Measurements from ENCODE around the gene IP6K1.
"Not testable (repeated sequence)": the region's sequence is repeated elsewhere in the genome, so short reads cannot be mapped to it uniquely, and the experiment has no call there.

IP6K1 gene

GRCh38 chr3:49786357-49787181 is at the start of gene IP6K1:
IP6K1 (minus strand) TSS chr3:49786542; CDS start chr3:49748040, 38,502 bp downstream.
- peak; percentile 98 for DNase-seq

- no peak for DNase-seq
These were observed 45.0 kb upstream of the IP6K1 start for GRCh38 chr3:49831341-49831740.

GRCh38 chr3:49826016-49826415 is 39.7 kb upstream of the IP6K1 start:
- no peak for DNase-seq

- not testable (repeated sequence) for DNase-seq
These were observed 36.8 kb upstream of the IP6K1 start for GRCh38 chr3:49823131-49823530.

- DNase-seq = peak; percentile 45
These were observed 27.3 kb upstream of the IP6K1 start, which contains the start of gene UBA7 for GRCh38 chr3:49813497-49814174. UBA7 (minus strand) TSS chr3:49813953; CDS start chr3:49813787, 166 bp downstream.

- DNase-seq = no peak
These were observed 26.7 kb upstream of the IP6K1 start for GRCh38 chr3:49812916-49813496.

- no peak for DNase-seq
These were observed 21.2 kb upstream of the IP6K1 start for GRCh38 chr3:49807431-49808114.

- DNase-seq = no peak
These were observed 20.5 kb upstream of the IP6K1 start for GRCh38 chr3:49806850-49807249.

- no peak for DNase-seq
These were observed 19.8 kb upstream of the IP6K1 start for GRCh38 chr3:49805897-49806701.

- DNase-seq = no peak
These were observed 19.0 kb upstream of the IP6K1 start for GRCh38 chr3:49805367-49805782.

- no peak for DNase-seq
These were observed 18.0 kb upstream of the IP6K1 start for GRCh38 chr3:49804141-49805041.

- DNase-seq = peak; percentile 62
These were observed 17.3 kb upstream of the IP6K1 start for GRCh38 chr3:49803465-49804140.

- DNase-seq = peak; percentile 87
These were observed 16.6 kb upstream of the IP6K1 start, which contains the start of gene INKA1 for GRCh38 chr3:49802719-49803464. INKA1 (plus strand) TSS chr3:49803261; CDS start chr3:49803393, 132 bp downstream.

- DNase-seq = no peak
These were observed 14.8 kb upstream of the IP6K1 start for GRCh38 chr3:49801160-49801559.

- no peak for DNase-seq
These were observed 13.4 kb upstream of the IP6K1 start, which contains the start of gene CDHR4 for GRCh38 chr3:49799761-49800160. CDHR4 (minus strand) TSS chr3:49799873; CDS start chr3:49799812, 61 bp downstream.

GRCh38 chr3:49799105-49799504 is 12.8 kb upstream of the IP6K1 start:
- no peak for DNase-seq

- no peak for DNase-seq
These were observed 8.9 kb upstream of the IP6K1 start for GRCh38 chr3:49794926-49795905.

GRCh38 chr3:49794431-49794830 is 8.1 kb upstream of the IP6K1 start:
- DNase-seq = no peak

Data from activated T-cell treated with anti-CD3 and anti-CD28 coated beads, Interleukin-2, amount 50 U/mL, for 1 hour (primary cell).